GM19397 (cell line): Measurements from ENCODE around the gene FBXL17.

ENCODE experiments used
- ATAC-seq: cut with Tn5 transposase; IDR thresholded peaks from one replicate; pipeline ENCODE4 v1.9.1; 2021; ENCODE audit warnings: mild to moderate bottlenecking, moderate library complexity; ENCODE audit not compliant: unreplicated experiment

FBXL17 gene

GRCh38 chr5:108104448-108104847 is 277.4 kb downstream of the FBXL17 start:
- no peak for ATAC-seq

GRCh38 chr5:108102463-108102862 is 279.4 kb downstream of the FBXL17 start:
- no peak for ATAC-seq

- no peak for ATAC-seq
Measured at GRCh38 chr5:108101821-108102220, 280.1 kb downstream of the FBXL17 start.

GRCh38 chr5:108101130-108101529 is 280.8 kb downstream of the FBXL17 start:
- ATAC-seq = no peak

- ATAC-seq = no peak
Measured at GRCh38 chr5:108094800-108095199, 287.1 kb downstream of the FBXL17 start.

GRCh38 chr5:108093186-108093585 is 288.7 kb downstream of the FBXL17 start:
- no peak for ATAC-seq

GRCh38 chr5:108090946-108091345 is 291.0 kb downstream of the FBXL17 start:
- ATAC-seq = no peak

- no peak for ATAC-seq
Measured at GRCh38 chr5:108084105-108084504, 297.8 kb downstream of the FBXL17 start.

- no peak for ATAC-seq
Measured at GRCh38 chr5:108083232-108083631, 298.7 kb downstream of the FBXL17 start.

- ATAC-seq = no peak
Measured at GRCh38 chr5:108081707-108082106, 300.2 kb downstream of the FBXL17 start.

- ATAC-seq = no peak
Measured at GRCh38 chr5:108079753-108080152, 302.1 kb downstream of the FBXL17 start.

GRCh38 chr5:108078882-108079281 is 303.0 kb downstream of the FBXL17 start:
- no peak for ATAC-seq

GRCh38 chr5:108078345-108078744 is 303.6 kb downstream of the FBXL17 start:
- no peak for ATAC-seq

- no peak for ATAC-seq
Measured at GRCh38 chr5:108074626-108075025, 307.3 kb downstream of the FBXL17 start.

GRCh38 chr5:108064302-108064701 is 317.6 kb downstream of the FBXL17 start:
- no peak for ATAC-seq

GRCh38 chr5:108061941-108062340 is 320.0 kb downstream of the FBXL17 start:
- ATAC-seq = no peak

GRCh38 chr5:108060340-108060739 is 321.6 kb downstream of the FBXL17 start:
- no peak for ATAC-seq

GRCh38 chr5:108059334-108059733 is 322.6 kb downstream of the FBXL17 start:
- ATAC-seq = no peak

- ATAC-seq = no peak
Measured at GRCh38 chr5:108054349-108054748, 327.5 kb downstream of the FBXL17 start.

GRCh38 chr5:108046955-108047670 is 334.8 kb downstream of the FBXL17 start:
- no peak for ATAC-seq

- ATAC-seq = no peak
Measured at GRCh38 chr5:108036482-108036881, 345.4 kb downstream of the FBXL17 start.

GRCh38 chr5:108028883-108029282 is 353.0 kb downstream of the FBXL17 start:
- ATAC-seq = no peak

- no peak for ATAC-seq
Measured at GRCh38 chr5:108028412-108028811, 353.5 kb downstream of the FBXL17 start.
